NOMO-1 (cell line): ENCODE data around the gene LOXL3.

Experiments
- DNase-seq, 2 experiments: peaks; one replicate each; lab custom pipeline; 2025; ENCODE audit not compliant: unreplicated experiment in 2 of 2; lab: John Stamatoyannopoulos, UW

Gene LOXL3

GRCh38 chr2:74530239-74531187 lies 23.2 kb downstream of the LOXL3 start:
- peak in 1 of 2 experiments; percentile 43 for DNase-seq

- peak; percentile 96 to 98 for DNase-seq
Measured at GRCh38 chr2:74529357-74530238, 24.1 kb downstream of the LOXL3 start, which contains the start of the genes AUP1 and HTRA2. Gene AUP1 (minus strand): TSS chr2:74529706. CDS start chr2:74529629, 77 bp downstream. Gene HTRA2 (plus strand): TSS chr2:74529933. CDS start chr2:74530007, 74 bp downstream.

GRCh38 chr2:74528600-74529356 lies 25.0 kb downstream of the LOXL3 start:
- peak in 1 of 2 experiments; percentile 40 for DNase-seq

DNA sequence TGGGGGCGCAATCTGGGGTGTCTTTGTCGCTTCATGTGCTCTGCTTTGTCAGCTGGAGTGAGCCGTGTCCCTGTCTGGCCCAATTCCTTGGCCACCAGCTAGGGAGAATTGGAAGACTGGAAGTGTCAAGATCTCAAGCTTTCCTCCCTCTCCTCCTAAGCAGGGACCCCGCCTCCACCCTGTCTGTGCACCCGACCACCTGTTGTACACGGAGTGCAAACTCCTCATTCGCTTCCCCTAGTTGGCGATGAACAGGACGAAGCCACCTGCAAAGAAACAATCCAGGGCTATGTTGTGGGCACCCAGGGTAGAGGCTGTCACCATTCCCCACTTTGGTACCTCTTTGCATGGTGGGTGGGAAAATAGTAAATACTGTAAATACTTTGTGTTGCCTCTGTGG lies 26.0 kb downstream of the LOXL3 start:
- DNase-seq = no peak

DNA sequence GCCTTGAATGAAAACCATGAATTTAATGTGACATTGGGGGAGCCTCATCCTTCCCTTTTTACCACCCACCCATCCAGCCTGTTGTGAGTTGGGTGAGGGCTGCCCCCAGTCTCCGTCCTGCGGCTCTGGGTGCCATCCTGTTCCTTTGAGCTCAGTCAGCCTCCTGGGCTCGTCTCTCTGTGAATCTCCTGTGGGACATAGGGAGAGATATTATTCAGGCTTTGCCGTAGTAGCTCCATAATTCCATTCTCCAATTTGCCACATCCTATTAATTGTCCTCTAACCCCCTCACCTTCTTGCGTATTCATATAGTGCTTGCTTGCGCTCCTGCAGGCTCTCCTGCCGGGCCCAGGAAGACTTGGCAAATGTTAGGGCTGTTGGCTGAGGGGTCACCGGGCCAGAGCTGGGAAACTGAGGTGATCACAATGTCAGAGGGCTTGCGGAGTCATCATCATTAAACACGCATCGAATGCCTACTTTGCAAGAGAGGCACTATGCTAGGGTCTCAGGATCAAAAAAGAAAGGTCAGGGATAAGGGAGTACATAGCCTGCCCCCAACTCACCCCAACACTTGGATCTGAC lies 27.0 kb downstream of the LOXL3 start:
- no peak for DNase-seq

- DNase-seq = peak; percentile 66 to 86
Measured at GRCh38 chr2:74525717-74526648, 27.8 kb downstream of the LOXL3 start, which contains the start of gene DQX1. Gene DQX1 (minus strand): TSS chr2:74526231. CDS start chr2:74525729, 502 bp downstream.

DNA sequence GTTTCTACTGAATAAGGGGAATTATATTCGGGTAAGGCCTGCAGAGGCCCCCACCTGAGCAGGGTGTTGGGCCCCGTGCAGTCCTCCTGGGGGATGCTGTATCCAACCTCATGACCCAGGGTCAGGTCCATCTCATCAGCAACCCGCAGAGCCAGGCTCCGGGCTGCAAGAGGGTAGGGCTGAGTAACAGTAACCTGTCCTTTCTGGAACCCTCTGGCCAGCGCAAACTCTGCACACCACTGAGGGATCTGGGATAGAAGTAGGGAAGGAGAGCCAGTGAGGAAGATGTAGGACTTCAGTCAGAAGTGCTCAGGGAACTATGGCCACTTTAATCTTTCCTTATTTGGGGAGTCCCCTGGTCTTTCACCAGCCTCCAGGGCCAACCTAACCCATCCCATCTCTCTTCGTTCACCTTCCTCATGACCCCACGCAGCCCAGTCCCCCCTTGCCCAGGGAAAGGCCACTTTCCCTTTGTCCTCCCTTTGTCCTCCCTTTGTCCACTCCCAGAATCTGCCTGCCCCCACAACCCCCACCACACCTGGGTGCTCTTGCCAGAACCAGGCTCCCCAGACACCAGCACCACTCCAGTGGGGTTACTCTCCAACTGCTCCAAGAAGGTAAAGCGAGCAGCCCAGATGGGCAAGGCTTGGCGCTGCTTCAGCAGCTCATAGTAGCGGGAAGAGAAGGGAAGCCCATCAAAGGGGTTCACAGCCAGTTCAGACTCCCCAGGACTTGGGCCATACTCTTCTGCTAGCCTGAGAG lies 28.6 kb downstream of the LOXL3 start:
- DNase-seq = no peak

GRCh38 chr2:74524005-74524404 lies 29.7 kb downstream of the LOXL3 start:
- DNase-seq = no peak

DNA sequence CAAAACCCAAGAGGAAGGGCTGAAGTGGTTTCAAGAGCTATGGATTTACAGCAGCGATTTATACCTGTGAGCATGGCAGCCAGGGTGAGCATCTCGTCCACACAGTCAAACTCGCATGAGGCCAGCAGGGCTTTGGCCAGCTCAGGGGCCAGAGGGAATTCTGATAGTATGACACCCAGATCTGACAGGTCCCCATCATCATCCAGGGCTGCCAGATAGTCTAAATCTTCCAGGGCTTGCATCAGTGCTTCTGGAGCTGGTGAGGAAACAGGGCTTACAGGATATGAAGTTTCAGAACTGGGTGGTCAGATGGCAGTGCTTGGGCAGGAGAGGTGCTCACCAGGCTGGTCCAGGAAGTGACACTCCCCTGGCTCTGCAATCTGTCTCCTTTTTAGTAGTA lies 31.2 kb downstream of the LOXL3 start:
- no peak for DNase-seq

GRCh38 chr2:74516650-74517049 lies 37.1 kb downstream of the LOXL3 start:
- DNase-seq = no peak

DNA sequence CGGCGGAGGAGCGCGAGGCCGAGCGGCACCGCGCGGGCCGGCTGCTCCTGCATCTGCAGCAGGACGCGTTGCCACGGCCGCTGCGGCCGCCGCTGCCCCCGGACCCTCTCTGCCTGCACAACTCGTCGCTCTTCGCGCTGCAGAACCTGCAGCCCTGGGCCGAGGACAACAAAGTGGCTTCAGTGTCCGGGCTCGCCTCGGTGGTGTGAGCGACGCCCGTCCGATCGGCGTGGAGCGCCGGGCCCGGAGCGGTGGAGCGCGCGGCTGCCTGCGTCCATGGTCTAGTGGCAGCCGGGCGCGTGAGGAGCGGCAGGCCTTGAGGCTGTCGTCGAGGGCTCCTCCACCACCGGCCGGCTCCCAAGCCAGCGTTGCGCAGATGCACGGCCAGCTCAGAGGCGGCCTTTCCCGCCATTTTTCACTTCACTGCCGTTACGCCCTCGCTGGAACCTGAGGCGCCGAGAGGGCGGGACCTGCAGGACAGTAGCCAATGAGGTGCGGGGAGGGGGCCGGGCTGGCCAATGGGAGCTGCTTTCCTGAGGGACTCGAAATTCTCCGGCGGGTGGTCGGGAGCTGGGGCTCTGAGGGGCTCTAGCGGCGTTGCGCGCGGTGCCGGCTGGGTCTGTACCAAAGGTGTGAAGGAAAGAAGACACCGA lies 37.6 kb downstream of the LOXL3 start:
- DNase-seq = no peak

GRCh38 chr2:74515271-74515980 lies 38.3 kb downstream of the LOXL3 start:
- DNase-seq = no peak

DNA sequence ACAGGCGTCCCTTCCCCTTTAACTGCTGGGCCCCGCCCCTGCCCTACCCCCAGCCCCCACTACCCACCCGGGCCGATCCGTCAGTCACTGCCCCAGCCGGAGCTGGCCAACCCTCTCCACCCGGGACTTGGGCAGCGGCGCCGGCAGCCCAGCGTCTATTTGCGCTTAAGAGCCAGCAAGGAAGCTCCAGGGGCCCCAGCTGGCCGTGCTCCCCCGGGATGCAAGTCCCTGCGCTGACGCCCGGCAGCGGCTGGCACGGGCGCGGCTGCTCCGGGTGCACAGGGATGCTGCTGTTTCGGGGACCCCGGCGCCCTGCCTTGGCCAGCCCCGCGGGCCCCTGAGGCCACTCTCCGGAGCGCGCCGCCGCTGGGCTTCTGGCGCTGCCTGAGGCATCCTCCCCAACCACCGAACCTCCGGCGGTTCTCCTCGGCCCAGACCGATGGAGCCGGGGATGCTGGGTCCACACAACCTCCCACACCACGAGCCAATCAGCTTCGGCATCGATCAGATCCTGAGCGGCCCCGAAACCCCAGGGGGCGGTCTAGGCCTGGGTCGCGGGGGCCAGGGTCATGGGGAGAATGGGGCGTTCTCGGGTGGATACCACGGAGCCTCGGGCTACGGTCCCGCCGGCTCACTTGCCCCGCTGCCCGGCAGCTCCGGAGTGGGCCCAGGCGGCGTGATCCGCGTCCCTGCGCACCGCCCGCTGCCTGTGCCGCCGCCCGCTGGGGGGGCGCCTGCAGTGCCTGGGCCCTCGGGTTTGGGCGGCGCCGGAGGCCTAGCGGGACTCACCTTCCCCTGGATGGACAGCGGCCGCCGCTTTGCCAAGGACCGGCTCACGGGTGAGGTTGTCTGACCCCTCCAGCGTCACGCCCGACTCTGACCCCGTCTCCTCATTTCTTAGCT lies 39.1 kb downstream of the LOXL3 start, which contains the start of gene TLX2:
Gene TLX2, plus strand, starts transcription at position 83 of the 903 bp plus-strand sequence. Its CDS starts 357 bp downstream, at position 440.
- DNase-seq = no peak

- DNase-seq = no peak
Measured at GRCh38 chr2:74513605-74514367, 40.0 kb downstream of the LOXL3 start.
